HG03095 (cell line): ENCODE data around the gene CCDC40.

Source experiments
- ATAC-seq: cut with Tn5 transposase; IDR thresholded peaks from one replicate; pipeline ENCODE4 v1.9.1; 2021; ENCODE audit warnings: moderate library complexity; ENCODE audit not compliant: unreplicated experiment

Gene CCDC40

DNA sequence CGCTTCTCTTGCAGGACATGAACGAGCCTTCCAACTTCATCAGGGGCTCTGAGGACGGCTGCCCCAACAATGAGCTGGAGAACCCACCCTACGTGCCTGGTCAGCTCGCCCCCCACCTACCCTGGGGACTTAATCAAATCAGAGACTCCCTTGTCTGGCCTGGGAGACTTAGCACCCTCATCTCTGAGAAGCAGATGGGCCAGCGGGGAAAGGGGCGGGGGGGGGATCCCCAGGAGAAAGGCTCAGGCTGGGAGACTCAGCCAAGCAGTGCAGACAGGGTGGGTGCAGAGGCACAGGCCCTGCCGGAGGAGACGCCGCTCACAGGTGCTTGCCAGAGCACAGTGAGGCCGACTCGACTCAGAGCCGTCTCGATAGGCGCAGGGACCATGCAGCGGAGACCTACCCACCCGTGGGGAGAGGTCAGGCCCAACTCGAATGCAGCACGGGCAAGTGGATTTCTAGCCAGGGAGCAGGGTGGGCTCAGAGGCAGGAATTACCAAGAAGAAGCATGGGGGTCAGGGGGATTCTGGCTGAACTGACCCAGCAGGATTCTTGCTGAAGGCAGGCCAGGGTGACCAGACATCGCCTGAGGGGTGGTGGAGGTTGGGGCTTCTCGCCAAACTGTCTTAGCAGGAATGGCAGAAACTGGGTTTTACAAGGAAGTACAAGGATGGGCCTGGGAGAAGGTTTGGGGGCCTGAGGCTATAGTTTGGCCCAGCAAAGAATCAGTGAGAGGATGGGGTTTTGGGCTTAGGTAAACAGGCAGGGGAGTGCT lies 74.7 kb downstream of the CCDC40 start:
- no peak for ATAC-seq

DNA sequence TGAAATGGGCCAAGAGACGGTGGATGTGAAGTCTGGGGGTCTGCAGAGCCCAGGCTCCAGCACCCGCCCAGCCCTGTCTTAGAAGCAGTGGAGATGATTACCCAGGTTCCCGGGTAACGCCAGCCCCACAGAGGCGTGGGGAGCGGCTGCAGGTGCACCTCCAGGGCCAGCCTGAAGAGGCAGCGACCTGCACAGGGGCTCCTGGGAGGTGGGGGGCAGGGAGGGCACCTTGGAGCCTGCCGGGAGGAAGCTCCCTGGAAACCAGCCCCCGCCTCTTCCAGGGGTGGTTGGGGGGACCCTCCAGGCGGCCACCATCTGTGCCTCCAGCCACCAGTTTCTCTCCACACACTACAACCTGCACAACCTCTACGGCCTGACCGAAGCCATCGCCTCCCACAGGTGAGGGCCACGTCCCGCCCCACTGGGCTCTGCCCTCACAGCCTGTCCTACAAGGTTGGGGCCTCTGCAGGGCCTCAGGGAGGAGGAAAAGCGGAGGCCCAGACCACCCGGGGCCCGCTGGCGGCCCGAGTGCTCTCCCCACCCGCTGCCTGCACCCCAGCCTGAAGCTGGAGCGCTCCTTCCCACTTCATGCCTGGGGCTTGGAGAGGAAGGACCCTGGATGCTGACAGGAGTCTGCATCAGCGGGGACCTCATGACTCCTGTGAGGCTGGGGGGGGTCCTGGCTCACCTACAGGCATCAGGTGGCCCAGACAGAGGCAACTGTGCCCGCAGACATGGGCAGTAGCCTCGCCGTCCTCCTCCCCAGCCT lies 75.4 kb downstream of the CCDC40 start:
- no peak for ATAC-seq

DNA sequence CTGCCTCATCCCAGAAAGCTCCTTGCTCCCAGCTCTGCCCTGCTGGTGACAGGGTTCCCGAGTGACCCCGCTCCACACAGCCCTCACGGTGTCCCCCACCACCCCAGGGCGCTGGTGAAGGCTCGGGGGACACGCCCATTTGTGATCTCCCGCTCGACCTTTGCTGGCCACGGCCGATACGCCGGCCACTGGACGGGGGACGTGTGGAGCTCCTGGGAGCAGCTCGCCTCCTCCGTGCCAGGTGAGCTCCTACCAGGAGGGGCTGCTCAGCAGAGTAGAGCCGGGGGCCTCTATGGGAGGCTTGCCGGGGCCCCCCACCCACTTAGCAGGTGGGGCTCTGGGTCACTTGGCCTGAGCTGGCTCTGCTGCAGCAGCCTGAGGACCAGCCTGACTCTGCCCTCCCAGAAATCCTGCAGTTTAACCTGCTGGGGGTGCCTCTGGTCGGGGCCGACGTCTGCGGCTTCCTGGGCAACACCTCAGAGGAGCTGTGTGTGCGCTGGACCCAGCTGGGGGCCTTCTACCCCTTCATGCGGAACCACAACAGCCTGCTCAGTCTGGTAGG lies 76.1 kb downstream of the CCDC40 start:
- ATAC-seq: no peak

DNA sequence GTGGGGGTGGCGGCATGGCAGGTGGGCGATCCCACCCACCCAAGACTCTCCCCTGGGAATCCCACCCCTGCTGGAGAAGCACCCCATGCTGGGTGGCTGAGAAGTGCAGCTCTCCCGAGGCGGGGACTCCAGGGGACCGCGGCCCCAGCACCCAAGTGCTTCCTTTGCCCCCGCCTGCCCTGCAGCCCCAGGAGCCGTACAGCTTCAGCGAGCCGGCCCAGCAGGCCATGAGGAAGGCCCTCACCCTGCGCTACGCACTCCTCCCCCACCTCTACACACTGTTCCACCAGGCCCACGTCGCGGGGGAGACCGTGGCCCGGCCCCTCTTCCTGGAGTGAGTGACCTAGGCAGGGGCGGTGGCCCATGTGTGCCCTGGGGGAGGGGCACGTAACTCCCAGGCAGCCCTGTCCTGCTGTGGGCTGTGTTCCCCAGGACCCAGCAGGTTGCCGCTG lies 76.6 kb downstream of the CCDC40 start:
- ATAC-seq: no peak

DNA sequence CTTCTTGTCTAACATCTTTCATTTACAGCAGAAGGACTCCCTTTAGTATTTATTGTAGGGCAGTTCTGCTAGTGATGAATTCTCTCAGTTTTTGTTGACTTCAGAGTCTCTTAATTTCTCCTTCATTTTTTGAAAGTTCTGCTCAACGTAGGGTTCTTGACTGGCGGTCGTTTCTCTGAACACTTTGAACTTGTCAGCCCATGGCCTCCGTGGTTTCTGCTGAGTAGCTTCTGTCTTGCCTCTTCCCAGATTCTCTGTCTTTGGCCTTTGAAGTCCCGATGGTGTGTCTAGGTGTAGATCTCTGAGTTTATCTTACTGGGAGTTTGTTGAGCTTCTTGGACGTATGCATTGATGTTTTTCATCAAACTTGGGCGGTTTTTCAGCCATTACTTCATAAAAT lies 78.3 kb downstream of the CCDC40 start:
- no peak for ATAC-seq

DNA sequence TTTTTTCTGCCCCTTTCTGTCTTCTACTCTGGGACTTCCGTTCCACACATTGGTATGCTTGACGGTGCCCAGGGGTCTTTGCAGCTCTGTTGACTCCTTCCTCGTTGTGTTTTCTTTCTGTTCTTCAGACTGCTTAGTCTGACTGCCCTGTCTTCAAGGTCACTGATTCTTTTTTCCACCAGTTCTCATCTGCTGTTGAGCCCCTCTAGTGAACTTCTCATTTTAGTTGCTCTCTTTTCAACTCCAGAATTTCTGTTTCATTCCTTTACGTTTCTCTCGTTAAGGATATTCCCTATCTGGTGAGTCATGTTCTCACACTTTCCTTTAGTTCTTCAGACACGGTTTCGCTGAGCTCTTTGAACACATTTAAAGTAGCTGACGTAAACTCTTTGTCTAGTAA lies 78.7 kb downstream of the CCDC40 start:
- no peak for ATAC-seq

DNA sequence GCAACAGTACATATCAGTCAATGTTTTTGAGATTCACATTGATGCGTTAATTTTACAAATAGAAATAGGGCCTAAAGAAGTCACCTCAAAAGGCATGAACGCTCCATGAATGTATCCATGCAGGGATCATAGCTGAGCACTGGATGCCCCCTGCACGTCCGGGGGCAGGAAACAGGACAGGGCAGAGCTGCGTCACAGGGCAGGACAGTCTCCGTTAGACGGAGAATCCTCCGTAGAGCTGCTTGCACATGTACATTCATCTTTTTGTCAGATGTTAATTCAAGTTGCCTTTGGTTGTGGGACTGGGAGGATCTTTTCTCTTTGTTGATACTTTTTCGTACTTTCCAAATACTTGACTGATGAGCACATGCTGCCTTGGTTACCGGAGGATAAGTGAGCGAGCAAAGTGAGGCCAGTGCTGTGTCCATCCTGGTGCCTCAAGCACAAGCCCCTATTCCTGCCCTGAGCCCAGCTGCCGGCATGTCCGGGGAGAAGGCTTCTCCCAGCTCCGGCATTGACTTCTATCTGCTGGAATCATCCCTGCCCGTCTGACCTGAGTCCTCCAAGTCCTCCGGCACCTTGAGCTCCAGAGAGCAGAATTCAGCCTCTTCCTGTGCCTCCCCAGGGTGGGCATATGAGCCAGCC lies 80.0 kb downstream of the CCDC40 start:
- no peak for ATAC-seq

DNA sequence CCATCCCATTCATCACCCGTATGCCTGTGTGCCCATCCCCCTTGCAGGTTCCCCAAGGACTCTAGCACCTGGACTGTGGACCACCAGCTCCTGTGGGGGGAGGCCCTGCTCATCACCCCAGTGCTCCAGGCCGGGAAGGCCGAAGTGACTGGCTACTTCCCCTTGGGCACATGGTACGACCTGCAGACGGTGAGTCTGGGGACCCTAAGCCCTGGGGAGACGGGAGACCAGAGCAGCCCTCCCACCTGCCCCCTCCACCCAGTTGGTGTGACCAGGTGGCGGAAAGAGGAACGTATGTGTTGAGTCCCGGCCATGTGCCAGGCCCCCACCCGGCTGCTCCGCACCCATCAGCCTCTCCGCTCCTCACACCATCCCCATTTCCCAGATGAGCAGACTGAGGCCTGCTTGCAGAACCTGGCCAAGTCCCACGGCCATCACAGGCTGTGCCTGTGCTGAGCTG lies 80.5 kb downstream of the CCDC40 start:
- no peak for ATAC-seq

DNA sequence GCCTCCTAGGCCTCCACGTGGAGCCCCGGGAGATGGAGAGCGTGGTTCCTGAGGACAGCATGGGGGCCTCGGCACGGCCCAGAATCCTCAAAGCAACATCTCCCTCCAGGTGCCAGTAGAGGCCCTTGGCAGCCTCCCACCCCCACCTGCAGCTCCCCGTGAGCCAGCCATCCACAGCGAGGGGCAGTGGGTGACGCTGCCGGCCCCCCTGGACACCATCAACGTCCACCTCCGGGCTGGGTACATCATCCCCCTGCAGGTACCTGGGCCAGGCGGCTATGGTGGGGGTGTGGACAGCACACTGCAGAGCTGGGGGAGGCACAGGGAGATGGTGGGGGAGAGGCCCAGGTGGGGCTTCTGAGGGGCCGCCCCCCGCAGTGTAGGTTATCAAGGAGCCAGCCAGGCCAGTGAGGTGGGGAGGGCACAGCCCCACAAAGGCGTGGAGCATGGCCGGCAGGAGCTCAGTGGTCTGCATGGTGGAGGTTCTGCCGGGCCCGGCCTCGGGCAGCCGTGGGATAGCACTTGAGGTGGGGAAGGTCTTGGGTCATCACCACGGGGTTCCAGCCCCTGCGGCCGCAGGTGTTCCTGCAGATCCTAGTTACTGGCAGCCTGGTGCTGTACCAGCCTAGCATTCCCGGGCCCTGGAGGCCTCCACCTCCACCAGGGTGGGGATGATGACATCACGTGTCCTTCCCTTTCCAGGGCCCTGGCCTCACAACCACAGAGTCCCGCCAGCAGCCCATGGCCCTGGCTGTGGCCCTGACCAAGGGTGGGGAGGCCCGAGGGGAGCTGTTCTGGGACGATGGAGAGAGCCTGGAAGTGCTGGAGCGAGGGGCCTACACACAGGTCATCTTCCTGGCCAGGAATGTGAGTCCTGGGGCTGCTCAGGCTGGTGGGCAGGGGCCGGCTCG lies 81.3 kb downstream of the CCDC40 start:
- ATAC-seq: no peak

DNA sequence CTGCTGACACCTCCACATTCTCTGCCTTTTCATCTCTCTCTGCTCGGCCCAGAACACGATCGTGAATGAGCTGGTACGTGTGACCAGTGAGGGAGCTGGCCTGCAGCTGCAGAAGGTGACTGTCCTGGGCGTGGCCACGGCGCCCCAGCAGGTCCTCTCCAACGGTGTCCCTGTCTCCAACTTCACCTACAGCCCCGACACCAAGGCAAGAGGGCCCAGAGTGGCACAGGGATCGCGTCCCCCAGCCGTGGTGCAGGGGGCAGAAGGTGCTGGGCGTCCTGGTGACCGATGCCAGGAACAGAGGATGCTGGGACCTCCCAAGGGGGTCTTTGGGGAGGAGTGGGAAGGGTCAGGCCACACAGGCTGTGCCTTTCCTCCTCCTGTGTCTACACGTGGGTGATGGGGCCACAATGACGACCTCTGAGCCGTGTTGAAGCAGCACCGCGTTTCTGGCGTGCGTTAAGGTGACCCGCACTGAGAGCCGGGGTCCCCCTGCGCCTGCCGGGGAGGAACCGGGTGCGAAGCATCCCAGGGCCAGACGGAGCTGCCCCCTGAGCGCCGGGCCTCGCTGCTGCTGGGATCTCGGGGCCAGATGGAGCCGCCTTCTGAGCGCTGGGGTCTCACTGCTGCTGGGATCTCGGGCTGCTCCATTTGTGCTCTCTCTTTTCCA lies 82.3 kb downstream of the CCDC40 start:
- no peak for ATAC-seq

DNA sequence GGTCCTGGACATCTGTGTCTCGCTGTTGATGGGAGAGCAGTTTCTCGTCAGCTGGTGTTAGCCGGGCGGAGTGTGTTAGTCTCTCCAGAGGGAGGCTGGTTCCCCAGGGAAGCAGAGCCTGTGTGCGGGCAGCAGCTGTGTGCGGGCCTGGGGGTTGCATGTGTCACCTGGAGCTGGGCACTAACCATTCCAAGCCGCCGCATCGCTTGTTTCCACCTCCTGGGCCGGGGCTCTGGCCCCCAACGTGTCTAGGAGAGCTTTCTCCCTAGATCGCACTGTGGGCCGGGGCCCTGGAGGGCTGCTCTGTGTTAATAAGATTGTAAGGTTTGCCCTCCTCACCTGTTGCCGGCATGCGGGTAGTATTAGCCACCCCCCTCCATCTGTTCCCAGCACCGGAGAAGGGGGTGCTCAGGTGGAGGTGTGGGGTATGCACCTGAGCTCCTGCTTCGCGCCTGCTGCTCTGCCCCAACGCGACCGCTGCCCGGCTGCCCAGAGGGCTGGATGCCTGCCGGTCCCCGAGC lies 82.9 kb downstream of the CCDC40 start:
- no peak for ATAC-seq

DNA sequence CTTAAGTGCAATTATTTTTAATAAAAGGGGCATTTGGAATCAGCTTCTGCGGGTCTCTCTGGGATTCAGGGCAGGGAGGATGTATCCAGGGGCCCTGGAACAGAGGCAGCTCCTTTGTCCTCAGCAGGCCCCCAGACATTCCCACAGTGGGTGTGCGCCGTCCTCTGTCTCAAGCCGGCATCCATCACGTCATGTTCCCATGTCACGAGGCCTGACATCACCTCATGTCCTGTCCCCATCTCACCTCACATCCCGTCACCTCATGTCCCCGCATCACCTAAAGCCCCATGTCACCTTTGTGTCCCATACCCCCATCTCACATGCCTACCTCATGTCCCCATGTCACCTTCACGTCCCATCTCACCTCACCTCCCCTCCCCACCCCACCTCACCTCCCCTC lies 83.4 kb downstream of the CCDC40 start:
- ATAC-seq: no peak

DNA sequence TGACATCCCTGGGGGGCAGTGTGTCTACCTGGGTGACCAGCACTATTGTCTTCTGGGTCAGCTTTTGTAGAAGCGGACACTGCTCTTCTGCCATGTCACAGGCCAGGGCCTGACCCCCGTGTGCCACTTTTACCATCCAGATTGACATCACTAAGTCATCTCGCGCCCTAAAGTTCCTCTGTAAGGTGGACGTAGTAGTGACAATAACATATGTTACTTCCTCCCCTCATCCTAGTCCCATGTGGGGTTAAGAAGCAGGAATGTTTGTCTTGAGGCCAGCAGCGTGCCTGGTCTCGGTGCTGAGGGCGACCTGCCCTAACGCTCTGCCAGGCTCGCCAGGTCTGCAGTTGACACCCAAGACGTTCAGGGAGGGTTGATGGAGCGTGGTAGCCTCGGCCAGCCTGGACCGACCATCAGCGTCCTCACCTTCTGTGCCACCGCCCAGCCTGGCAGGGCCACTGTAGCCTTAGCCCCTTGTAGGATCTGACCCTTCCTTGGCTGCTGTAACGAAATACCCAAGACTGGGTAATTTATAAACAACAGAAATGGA lies 85.7 kb downstream of the CCDC40 start:
- ATAC-seq: no peak

DNA sequence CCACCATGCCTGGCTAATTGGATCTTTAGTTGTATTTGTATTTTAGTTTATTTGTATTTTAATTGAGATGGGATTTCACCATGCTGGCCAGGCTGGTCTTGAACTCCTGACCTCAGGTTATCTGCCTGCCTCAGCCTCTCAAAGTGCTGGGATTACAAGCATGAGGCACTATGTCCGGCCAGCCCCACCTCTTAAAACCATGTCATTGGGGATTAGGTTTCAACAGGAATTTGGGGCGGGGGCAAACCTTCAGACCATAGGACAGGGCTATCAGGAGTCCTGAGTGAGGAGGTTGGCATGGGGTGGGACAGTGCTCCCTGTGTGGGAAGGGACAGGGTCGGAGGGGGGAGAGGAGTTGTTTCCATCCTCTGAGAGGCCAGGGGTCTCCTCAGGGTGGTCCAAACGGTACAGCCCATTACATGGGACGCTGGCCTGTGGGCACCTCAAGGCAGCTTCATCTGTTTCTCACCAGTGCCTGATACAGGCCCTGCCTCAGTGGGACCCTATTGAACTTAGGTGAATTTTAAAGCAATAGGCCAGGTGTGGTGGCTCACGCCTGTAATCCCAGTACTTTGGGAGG lies 86.6 kb downstream of the CCDC40 start:
- ATAC-seq: no peak

DNA sequence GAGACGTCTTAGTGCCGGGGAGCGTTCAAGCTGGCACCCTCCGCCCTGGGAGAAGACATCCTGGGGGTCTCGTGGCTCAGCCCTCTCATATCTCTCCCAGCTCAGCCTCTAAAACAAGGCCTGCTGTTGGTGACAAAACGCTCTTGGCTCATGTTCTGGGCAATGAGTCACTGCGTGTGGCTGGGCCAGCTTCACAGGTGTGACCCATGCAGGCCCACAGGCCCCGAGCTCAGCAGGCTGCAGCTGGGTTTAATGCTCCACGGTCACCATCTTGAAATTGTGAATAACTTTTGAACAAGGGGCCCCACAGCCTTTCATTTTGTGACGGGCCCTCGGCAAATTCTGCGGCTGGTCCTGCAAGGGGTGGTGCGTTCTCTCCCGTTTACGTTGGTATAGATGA lies 87.3 kb downstream of the CCDC40 start:
- no peak for ATAC-seq

DNA sequence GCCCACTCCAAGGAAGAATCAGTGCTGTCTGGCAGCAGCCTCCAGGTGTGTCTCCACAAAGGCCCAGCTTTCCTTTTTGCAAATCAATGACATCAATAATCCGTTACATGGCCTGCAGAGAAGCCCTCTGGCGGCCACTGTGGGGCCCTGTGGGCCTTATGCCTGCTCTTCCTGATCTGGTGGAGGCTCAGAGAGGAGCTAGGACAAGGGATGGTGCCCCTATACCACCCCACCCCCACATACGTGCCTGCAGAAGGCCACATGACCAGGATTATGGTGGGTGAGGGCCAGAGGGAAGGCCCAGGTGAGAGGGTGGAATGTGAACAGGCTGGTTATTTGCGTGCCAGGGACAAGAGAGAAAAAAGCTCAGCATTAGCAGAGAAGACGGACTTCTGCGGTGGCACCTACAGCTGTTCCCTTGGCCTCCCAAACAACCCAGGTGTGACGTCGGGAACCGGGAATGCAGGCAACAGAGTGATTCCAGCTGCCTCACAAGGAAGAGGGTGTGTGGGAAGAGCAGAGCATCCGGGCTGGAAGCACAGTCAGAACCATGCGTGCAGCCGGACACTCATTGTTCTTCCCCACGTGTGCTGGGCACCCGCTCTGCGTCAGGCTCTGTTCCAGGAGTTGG lies 88.0 kb downstream of the CCDC40 start:
- ATAC-seq: no peak

DNA sequence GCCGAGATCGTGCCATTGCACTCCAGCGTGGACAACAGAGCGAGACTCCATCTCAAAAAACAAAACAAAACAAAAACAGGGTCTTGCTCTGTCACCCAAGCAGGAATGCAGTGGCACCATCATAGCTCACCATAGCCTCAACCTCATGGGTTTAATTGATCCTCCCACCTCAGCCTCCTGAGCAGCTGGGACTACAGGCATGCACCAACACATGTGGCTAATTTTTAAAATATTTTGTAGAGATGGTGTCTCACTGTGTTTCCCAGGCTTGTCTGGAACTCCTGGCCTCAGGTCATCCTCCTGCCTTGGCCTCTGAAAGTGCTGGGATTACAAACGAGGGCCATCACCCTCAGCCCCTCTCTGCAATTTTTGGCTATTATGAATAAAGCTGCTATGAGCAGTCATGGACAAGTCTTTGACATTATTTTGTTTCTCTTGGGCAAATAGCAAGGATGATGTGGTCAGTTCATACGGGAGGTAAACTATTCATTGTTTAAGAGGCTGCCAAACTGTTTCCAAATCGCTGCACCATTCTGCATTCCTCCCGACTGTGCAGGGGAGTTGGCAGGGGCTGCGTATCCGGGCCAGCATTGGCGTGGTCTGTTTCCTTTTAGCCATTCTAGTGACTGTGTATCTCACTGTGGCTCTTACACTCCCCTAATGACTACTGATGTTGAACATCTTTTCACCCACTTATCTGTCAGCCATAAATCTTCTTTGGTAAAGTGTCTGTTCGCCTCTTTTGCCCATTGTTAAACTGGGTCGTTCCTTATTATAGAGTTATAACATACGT lies 89.4 kb downstream of the CCDC40 start:
- no peak for ATAC-seq

DNA sequence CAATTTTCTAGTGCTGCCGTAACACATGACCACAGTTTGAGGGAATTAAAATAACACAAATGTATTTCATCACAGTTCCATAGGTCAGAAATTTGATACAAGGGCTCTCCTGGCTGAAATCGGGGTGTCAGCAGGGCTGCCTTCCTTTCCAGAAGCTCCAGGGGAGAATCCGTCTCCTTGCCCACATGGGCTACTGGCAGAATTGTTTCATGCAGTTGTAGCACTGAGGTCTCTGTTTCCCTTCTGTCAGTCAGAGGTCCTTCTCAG lies 89.9 kb downstream of the CCDC40 start:
- no peak for ATAC-seq
